Measurements from ENCODE around the gene TTC7B. TPM values are rescaled to one million over a fixed set of nuclear protein-coding genes. Genes with fewer than 3 reads are reported as not detected.

TTC7B gene
- total RNA-seq, 1 donor from 2014 or later: 10.3 TPM

- intact Hi-C loops (cut with micrococcal nuclease): no loop called here
Observed at GRCh38 chr14:90580377-90581335, 235.6 kb downstream of the TTC7B start.

- intact Hi-C loops (cut with micrococcal nuclease): no loop called here
Observed at GRCh38 chr14:90579816-90580215, 236.4 kb downstream of the TTC7B start.

GRCh38 chr14:90579088-90579487, 237.1 kb downstream of the TTC7B start:
- intact Hi-C loops (cut with micrococcal nuclease): no loop called here

GRCh38 chr14:90578283-90578985, 237.8 kb downstream of the TTC7B start:
- intact Hi-C loops (cut with micrococcal nuclease): no loop called here

GRCh38 chr14:90577661-90578282, 238.5 kb downstream of the TTC7B start:
- intact Hi-C loops (cut with micrococcal nuclease): no loop called here

- intact Hi-C loops (cut with micrococcal nuclease): no loop called here
Observed at GRCh38 chr14:90576981-90577660, 239.1 kb downstream of the TTC7B start.

GRCh38 chr14:90576581-90576980, 239.6 kb downstream of the TTC7B start:
- intact Hi-C loops (cut with micrococcal nuclease): no loop called here

GRCh38 chr14:90575781-90576180, 240.4 kb downstream of the TTC7B start:
- intact Hi-C loops (cut with micrococcal nuclease): no loop called here

- intact Hi-C loops (cut with micrococcal nuclease): no loop called here
Observed at GRCh38 chr14:90575336-90575735, 240.9 kb downstream of the TTC7B start.

GRCh38 chr14:90574188-90575131, 241.8 kb downstream of the TTC7B start:
- intact Hi-C loops (cut with micrococcal nuclease): no loop called here

- intact Hi-C loops (cut with micrococcal nuclease): no loop called here
Observed at GRCh38 chr14:90573385-90574105, 242.7 kb downstream of the TTC7B start.

GRCh38 chr14:90572441-90573150, 243.6 kb downstream of the TTC7B start:
- intact Hi-C loops (cut with micrococcal nuclease): no loop called here

GRCh38 chr14:90571149-90571947, 244.9 kb downstream of the TTC7B start:
- intact Hi-C loops (cut with micrococcal nuclease): no loop called here

- intact Hi-C loops (cut with micrococcal nuclease): no loop called here
Observed at GRCh38 chr14:90570461-90570860, 245.8 kb downstream of the TTC7B start.

- intact Hi-C loops (cut with micrococcal nuclease): no loop called here
Observed at GRCh38 chr14:90569606-90570387, 246.4 kb downstream of the TTC7B start.

GRCh38 chr14:90569201-90569600, 247.0 kb downstream of the TTC7B start:
- intact Hi-C loops (cut with micrococcal nuclease): no loop called here

- intact Hi-C loops (cut with micrococcal nuclease): no loop called here
Observed at GRCh38 chr14:90568405-90568804, 247.8 kb downstream of the TTC7B start.
